KOPT-K1 (cell line): ENCODE measurements around the gene ZBTB39.

Source experiments
- H3K27ac ChIP-seq: fragments of 200-600 bp; sonication (generic); 2 replicates; pipeline ENCODE4 v1.5.1; 2016; ENCODE audit warnings: antibody characterized with exemption, mild to moderate bottlenecking, low read depth, low read length; ENCODE audit not compliant: poor library complexity, severe bottlenecking
- H3K36me3 ChIP-seq: fragments of 200-600 bp; sonication (generic); 2 replicates; pipeline ENCODE4 v1.5.1; 2017; ENCODE audit warnings: antibody characterized with exemption, mild to moderate bottlenecking, low read length, moderate library complexity; ENCODE audit not compliant: insufficient read depth
- H3K9me3 ChIP-seq: fragments of 200-600 bp; sonication (generic); 2 replicates; pipeline ENCODE4 v1.5.1; 2017; ENCODE audit warnings: antibody characterized with exemption, low read length, mild to moderate bottlenecking; ENCODE audit not compliant: insufficient read depth, poor library complexity, severe bottlenecking

Gene ZBTB39

GRCh38 chr12:56955631-56956256, 50.6 kb downstream of the ZBTB39 start:
- no peaks in the 10 kb centered on the region for H3K9me3 ChIP-seq
- H3K36me3 ChIP-seq = no peaks in the 10 kb centered on the region
- no peak overlapping the region for H3K27ac ChIP-seq

GRCh38 chr12:56954958-56955355, 51.4 kb downstream of the ZBTB39 start:
- Histone ChIP-seq H3K9me3 (no peaks in the 10 kb centered on the region), H3K27ac (no peak overlapping the region), H3K36me3 (no peaks in the 10 kb centered on the region)

GRCh38 chr12:56954057-56954957, 52.0 kb downstream of the ZBTB39 start:
- no peak overlapping the region for H3K27ac ChIP-seq
- no peaks in the 10 kb centered on the region for H3K9me3 ChIP-seq
- no peaks in the 10 kb centered on the region for H3K36me3 ChIP-seq

GRCh38 chr12:56953314-56953713, 53.0 kb downstream of the ZBTB39 start:
- H3K9me3 ChIP-seq = no peaks in the 10 kb centered on the region
- H3K27ac ChIP-seq = no peak overlapping the region
- H3K36me3 ChIP-seq = no peaks in the 10 kb centered on the region

GRCh38 chr12:56951582-56952339, 54.6 kb downstream of the ZBTB39 start:
- no peaks in the 10 kb centered on the region for H3K36me3 ChIP-seq
- H3K9me3 ChIP-seq = no peaks in the 10 kb centered on the region
- no peak overlapping the region for H3K27ac ChIP-seq

- Histone ChIP-seq H3K9me3 (no peaks in the 10 kb centered on the region), H3K27ac (no peak overlapping the region), H3K36me3 (no peaks in the 10 kb centered on the region)
Observed at GRCh38 chr12:56948881-56949280, 57.5 kb downstream of the ZBTB39 start.
